ENCODE results near the gene FAM98C. TPM values are rescaled to one million over a fixed set of nuclear protein-coding genes. Genes with fewer than 3 reads are reported as not detected.

Gene FAM98C
- total RNA-seq, 6 experiments from 2014 or later: 7.6 to 19.8 (median 9.8) TPM

GRCh38 chr19:38417146-38417543, 14.3 kb downstream of the FAM98C start:
- Histone ChIP-seq H3K36me3 (no peaks in the 10 kb centered on the region), H3K27me3 (no peaks in the 10 kb centered on the region), H3K9me3 (no peaks in the 10 kb centered on the region), H3K27ac (no peak overlapping the region), H3K4me3 (no peak overlapping the region), H3K4me1 (no peaks in the 10 kb centered on the region)
- 65% methylated on average over 6 of the region's 8 CpGs for WGBS (ENCODE audit: insufficient coverage, low coverage, low lambda C conversion rate, missing lambda C conversion rate)
- ATAC-seq (no peak), DNase-seq (no peak)
- intact Hi-C loops (cut with DNase I): no loop called here
- TF ChIP-seq, protein P1, sequence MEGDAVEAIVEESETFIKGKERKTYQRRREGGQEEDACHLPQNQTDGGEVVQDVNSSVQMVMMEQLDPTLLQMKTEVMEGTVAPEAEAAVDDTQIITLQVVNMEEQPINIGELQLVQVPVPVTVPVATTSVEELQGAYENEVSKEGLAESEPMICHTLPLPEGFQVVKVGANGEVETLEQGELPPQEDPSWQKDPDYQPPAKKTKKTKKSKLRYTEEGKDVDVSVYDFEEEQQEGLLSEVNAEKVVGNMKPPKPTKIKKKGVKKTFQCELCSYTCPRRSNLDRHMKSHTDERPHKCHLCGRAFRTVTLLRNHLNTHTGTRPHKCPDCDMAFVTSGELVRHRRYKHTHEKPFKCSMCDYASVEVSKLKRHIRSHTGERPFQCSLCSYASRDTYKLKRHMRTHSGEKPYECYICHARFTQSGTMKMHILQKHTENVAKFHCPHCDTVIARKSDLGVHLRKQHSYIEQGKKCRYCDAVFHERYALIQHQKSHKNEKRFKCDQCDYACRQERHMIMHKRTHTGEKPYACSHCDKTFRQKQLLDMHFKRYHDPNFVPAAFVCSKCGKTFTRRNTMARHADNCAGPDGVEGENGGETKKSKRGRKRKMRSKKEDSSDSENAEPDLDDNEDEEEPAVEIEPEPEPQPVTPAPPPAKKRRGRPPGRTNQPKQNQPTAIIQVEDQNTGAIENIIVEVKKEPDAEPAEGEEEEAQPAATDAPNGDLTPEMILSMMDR (IDR thresholded peaks at IDR 0.05): no peak
- no peak for TF ChIP-seq POLR2A (IDR thresholded peaks at IDR 0.05)

GRCh38 chr19:38417544-38418506, 14.9 kb downstream of the FAM98C start:
- no peaks in the 10 kb centered on the region for H3K27me3 ChIP-seq
- H3K4me3 ChIP-seq: no peak overlapping the region
- no peak overlapping the region for H3K27ac ChIP-seq
- H3K4me1 ChIP-seq: no peaks in the 10 kb centered on the region
- H3K36me3 ChIP-seq: no peaks in the 10 kb centered on the region
- intact Hi-C loops (cut with DNase I): no loop called here
- TF ChIP-seq POLR2A (IDR thresholded peaks at IDR 0.05): no peak
- TF ChIP-seq, protein P1 (IDR thresholded peaks at IDR 0.05): no peak
- ATAC-seq (peak; percentile 74 to 86 (median 80)), DNase-seq (peak; percentile 68 to 79 (median 70))
- no peaks in the 10 kb centered on the region for H3K9me3 ChIP-seq
- 10% methylated on average over 21 of the region's 49 CpGs for WGBS (ENCODE audit: insufficient coverage, low coverage, low lambda C conversion rate, missing lambda C conversion rate)

GRCh38 chr19:38420935-38421334, 18.0 kb downstream of the FAM98C start:
- Histone ChIP-seq H3K4me3 (no peak overlapping the region), H3K36me3 (no peaks in the 10 kb centered on the region), H3K27ac (no peak overlapping the region), H3K27me3 (no peaks in the 10 kb centered on the region), H3K4me1 (no peaks in the 10 kb centered on the region), H3K9me3 (no peaks in the 10 kb centered on the region)
- 83% methylated on average over 1 of the region's 9 CpGs for WGBS (ENCODE audit: insufficient coverage, low coverage, low lambda C conversion rate, missing lambda C conversion rate)
- intact Hi-C loops (cut with DNase I): no loop called here
- TF ChIP-seq POLR2A (IDR thresholded peaks at IDR 0.05): no peak
- TF ChIP-seq, protein P1 (IDR thresholded peaks at IDR 0.05): no peak
- ATAC-seq (peak in 1 of 4 donors; percentile 48), DNase-seq (no peak)

- TF ChIP-seq POLR2A (IDR thresholded peaks at IDR 0.05): no peak
- TF ChIP-seq, protein P1 (IDR thresholded peaks at IDR 0.05): no peak
- no peak overlapping the region for H3K4me3 ChIP-seq
- no peaks in the 10 kb centered on the region for H3K9me3 ChIP-seq
- H3K4me1 ChIP-seq: no peaks in the 10 kb centered on the region
- WGBS (ENCODE audit: insufficient coverage, low coverage, low lambda C conversion rate, missing lambda C conversion rate): 65% methylated on average over 7 of the region's 14 CpGs
- H3K27me3 ChIP-seq: no peaks in the 10 kb centered on the region
- H3K27ac ChIP-seq: no peak overlapping the region
- intact Hi-C loops (cut with DNase I): no loop called here
- no peaks in the 10 kb centered on the region for H3K36me3 ChIP-seq
- no peak for ATAC-seq
- no peak for DNase-seq
Observed at GRCh38 chr19:38421856-38422255, 19.0 kb downstream of the FAM98C start.

All from right lobe of liver (tissue), 6 donors.